ENCODE data around the gene ZNF543. TPM values are rescaled to one million over a fixed set of nuclear protein-coding genes. Genes with fewer than 3 reads are reported as not detected.

The ZNF543 gene
- total and polyA plus RNA-seq, 9 of the 15 experiments (the other 6 are each of a cell fraction or from before 2014, with no cell fraction given): 0.14 to 5.5 (median 2.4) TPM

GRCh38 chr19:57317503-57317902 is 2.8 kb upstream of the ZNF543 start:
- Histone ChIP-seq H3K27me3 (ENCODE audit: control insufficient read depth in 2 of 2, insufficient read depth in 2 of 2, low read length in 2 of 2) (peaks cover 2 to 4% of the 10 kb centered on the region in 2 experiments; a peak in 2 of 5 replicates), H3K9ac (ENCODE audit: insufficient read depth in 1 of 2, low read depth in 2 of 2, low read length in 2 of 2) (no peak overlapping the region), H3K36me3 (ENCODE audit: control insufficient read depth, insufficient read depth, low read length) (no peaks in the 10 kb centered on the region), H3K27ac (ENCODE audit: extremely low read depth, low read depth, low read length) (no peak overlapping the region), H3K79me2 (ENCODE audit: control insufficient read depth, insufficient read depth, low read length) (peaks cover 21% of the 10 kb centered on the region), H3K9me3 (replicated peaks; ENCODE audit: control insufficient read depth, insufficient read depth, low read depth, low read length) (no peaks in the 10 kb centered on the region; the same call in 1 of the 2 replicates), H3K4me2 (ENCODE audit: insufficient read depth, low read length) (no peak overlapping the region), H3K4me1 (replicated peaks in 1 of 2; ENCODE audit: control insufficient read depth in 2 of 2, insufficient read depth in 2 of 2, low read length in 2 of 2) (peaks cover 9% of the 10 kb centered on the region in 2 experiments; a peak in 4 of 5 replicates), H4K20me1 (replicated peaks; ENCODE audit: control insufficient read depth, insufficient read depth, low read length) (no peaks in the 10 kb centered on the region), H3K9me1 (ENCODE audit: control insufficient read depth, insufficient read depth, low read length) (no peaks in the 10 kb centered on the region), H2AFZ (ENCODE audit: low read depth, low read length) (no peak overlapping the region), H3K4me3 (no peak overlapping the region)
- ATAC-seq: no peak
- 51% methylated on average over 23 of the region's 29 CpGs for WGBS (ENCODE audit: insufficient coverage, low coverage, missing lambda C conversion rate)
- no peak for FAIRE-seq
- TF ChIP-seq OTX1 (CRISPR knock-in tag; IDR thresholded peaks at IDR 0.05): no peak
- no peak for TF ChIP-seq CTCFL (IDR thresholded peaks at IDR 0.05; ENCODE audit: borderline replicate concordance, insufficient read depth, low read depth, low read length, poor library complexity, severe bottlenecking)
- TF ChIP-seq THRAP3 (IDR thresholded peaks at IDR 0.05; ENCODE audit: borderline replicate concordance): no peak
- TF ChIP-seq, protein P1, sequence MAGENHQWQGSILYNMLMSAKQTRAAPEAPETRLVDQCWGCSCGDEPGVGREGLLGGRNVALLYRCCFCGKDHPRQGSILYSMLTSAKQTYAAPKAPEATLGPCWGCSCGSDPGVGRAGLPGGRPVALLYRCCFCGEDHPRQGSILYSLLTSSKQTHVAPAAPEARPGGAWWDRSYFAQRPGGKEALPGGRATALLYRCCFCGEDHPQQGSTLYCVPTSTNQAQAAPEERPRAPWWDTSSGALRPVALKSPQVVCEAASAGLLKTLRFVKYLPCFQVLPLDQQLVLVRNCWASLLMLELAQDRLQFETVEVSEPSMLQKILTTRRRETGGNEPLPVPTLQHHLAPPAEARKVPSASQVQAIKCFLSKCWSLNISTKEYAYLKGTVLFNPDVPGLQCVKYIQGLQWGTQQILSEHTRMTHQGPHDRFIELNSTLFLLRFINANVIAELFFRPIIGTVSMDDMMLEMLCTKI (IDR thresholded peaks at IDR 0.05; ENCODE audit: partially characterized antibody): no peak
- no peak for TF ChIP-seq TAL1 (IDR thresholded peaks at IDR 0.05)
- TF ChIP-seq ZNF239 (CRISPR knock-in tag; IDR thresholded peaks at IDR 0.05): no peak
- TF ChIP-seq FOXK2 (conservative IDR thresholded peaks at IDR 0.05 in 1 of 2, IDR thresholded peaks at IDR 0.05 in 1 of 2; ENCODE audit: low read depth in 2 of 2): no peak
- no peak for TF ChIP-seq PHF8 (IDR thresholded peaks at IDR 0.05; ENCODE audit: borderline replicate concordance, low read length)
- no peak for TF ChIP-seq ZBED1 (IDR thresholded peaks at IDR 0.05)
- no peak for TF ChIP-seq U2AF1 (optimal IDR thresholded peaks at IDR 0.05; ENCODE audit: low read depth, low read length)
- no peak for TF ChIP-seq SREBF1 (IDR thresholded peaks at IDR 0.05; ENCODE audit: borderline replicate concordance, low read depth, low read length)
- no peak for TF ChIP-seq FOXK1 (CRISPR knock-in tag; IDR thresholded peaks at IDR 0.05; ENCODE audit: borderline replicate concordance)
- TF ChIP-seq ARID2 (IDR thresholded peaks at IDR 0.05): no peak
- TF ChIP-seq, protein P2, sequence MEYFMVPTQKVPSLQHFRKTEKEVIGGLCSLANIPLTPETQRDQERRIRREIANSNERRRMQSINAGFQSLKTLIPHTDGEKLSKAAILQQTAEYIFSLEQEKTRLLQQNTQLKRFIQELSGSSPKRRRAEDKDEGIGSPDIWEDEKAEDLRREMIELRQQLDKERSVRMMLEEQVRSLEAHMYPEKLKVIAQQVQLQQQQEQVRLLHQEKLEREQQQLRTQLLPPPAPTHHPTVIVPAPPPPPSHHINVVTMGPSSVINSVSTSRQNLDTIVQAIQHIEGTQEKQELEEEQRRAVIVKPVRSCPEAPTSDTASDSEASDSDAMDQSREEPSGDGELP (CRISPR knock-in tag; IDR thresholded peaks at IDR 0.05; ENCODE audit: borderline replicate concordance): no peak
- TF ChIP-seq JUNB (CRISPR knock-in tag; conservative IDR thresholded peaks at IDR 0.05): no peak
- TF ChIP-seq GABPB2 (CRISPR knock-in tag; conservative IDR thresholded peaks at IDR 0.05): no peak
- no peak for TF ChIP-seq MTF1 (CRISPR knock-in tag; IDR thresholded peaks at IDR 0.05; ENCODE audit: borderline replicate concordance)
- no peak for TF ChIP-seq MXI1 (IDR thresholded peaks at IDR 0.05; ENCODE audit: low read depth, low read length)
- TF ChIP-seq SAP30 (IDR thresholded peaks at IDR 0.05; ENCODE audit: borderline replicate concordance, insufficient read depth, low read depth, low read length, poor library complexity, severe bottlenecking): no peak
- TF ChIP-seq ZNF551 (CRISPR knock-in tag; IDR thresholded peaks at IDR 0.05): no peak
- BruUV-seq (replicated peaks): no TSS peak
- ChIA-PET CTCF (ENCODE audit: low intra/inter-chr PET ratio) (no interaction called here), POLR2A (interaction anchor here (1.2 to 1.5 kb wide), 2 partner anchors 12 to 14 kb away, joined by 4 to 5 read pairs; no protein-coding TSS in a partner anchor)
- intact Hi-C loops (cut with micrococcal nuclease) (no loop called here), in situ Hi-C loops (cut with MboI) (no loop called here)
- DNase-seq (ENCODE audit: extremely low read depth in 1 of 4, low spot score in 3 of 4): no peak
